Measurements from ENCODE around the gene NPHP1. TPM values are rescaled to one million over a fixed set of nuclear protein-coding genes. Genes with fewer than 3 reads are reported as not detected.

Gene NPHP1
- total RNA-seq, 1 experiment from 2014 or later: 2.5 TPM

DNA sequence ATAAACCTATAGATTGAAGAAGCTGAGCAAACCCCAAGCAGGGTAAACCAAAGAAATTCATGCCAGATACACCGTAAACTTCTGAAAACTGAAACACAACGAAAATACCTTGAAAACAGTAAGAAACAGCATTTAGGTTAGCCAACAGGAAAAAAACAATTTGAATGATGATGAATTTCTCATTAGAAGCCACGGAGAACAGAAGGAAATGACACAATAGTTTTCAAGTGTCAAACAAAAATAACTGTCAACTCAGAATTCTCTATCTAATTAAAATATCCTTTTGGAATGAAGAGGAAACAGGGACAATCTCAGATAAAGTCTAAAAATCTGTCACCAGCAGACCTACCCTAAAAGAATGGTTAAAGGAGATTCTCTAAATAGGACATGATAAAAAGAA, 51.9 kb downstream of the NPHP1 start (continued):
- no peak for TF ChIP-seq PRRX2 (CRISPR knock-in tag; IDR thresholded peaks at IDR 0.05)
- TF ChIP-seq, protein P1, sequence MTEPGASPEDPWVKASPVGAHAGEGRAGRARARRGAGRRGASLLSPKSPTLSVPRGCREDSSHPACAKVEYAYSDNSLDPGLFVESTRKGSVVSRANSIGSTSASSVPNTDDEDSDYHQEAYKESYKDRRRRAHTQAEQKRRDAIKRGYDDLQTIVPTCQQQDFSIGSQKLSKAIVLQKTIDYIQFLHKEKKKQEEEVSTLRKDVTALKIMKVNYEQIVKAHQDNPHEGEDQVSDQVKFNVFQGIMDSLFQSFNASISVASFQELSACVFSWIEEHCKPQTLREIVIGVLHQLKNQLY (CRISPR knock-in tag; IDR thresholded peaks at IDR 0.05): no peak

DNA sequence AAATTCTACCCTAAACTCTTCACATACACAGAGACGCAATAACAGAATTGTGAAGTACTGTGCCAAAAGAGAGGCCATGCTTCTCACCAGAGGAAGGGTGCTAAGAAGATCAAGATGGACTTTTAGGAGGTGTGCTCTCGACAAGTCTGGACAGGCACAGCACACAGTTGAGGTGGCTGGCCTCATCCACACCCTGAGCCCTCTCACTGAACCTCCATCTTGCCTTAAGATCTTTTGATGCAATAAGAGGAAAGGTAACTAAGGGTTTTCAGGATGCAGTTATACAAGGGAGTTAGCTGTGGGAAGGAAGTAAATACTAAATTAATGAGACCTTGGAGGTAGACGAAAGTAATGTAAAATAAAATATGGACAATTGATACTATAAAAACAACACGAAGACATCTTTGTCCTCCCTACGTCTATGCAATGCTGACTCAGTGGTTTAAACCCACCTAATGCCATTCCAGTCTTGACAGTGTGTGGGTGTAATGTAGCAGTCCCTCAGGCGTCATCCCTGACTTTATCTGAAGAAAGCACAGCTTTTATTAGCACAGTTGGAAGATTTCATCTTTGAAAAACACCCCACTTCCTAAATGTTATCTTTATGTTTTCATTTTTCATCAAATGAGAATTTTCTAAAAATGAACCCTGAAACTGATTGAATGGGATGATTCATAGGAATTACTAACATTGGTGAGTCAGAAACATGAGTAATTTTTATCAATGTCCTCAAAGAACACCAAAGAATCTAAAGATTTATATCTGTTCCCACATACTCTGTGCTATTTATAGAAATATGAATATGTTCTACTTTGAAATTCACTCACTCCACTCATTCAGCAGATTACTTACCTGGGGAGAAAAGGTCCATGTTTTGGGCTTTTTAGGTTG, 55.2 kb downstream of the NPHP1 start:
- H3K4me3 Mint-ChIP-seq: no peak overlapping the region
- DNase-seq (ENCODE audit: low spot score) (no peak), ATAC-seq (no peak)
- TF ChIP-seq NFATC4 (CRISPR knock-in tag; IDR thresholded peaks at IDR 0.05) (no peak), CTCF (IDR thresholded peaks at IDR 0.05) (no peak), SMAD4 (CRISPR knock-in tag; IDR thresholded peaks at IDR 0.05) (no peak), ZNF423 (CRISPR knock-in tag; IDR thresholded peaks at IDR 0.05) (no peak), KAT7 (CRISPR knock-in tag; IDR thresholded peaks at IDR 0.05; ENCODE audit: borderline replicate concordance) (no peak), OVOL2 (CRISPR knock-in tag; IDR thresholded peaks at IDR 0.05; ENCODE audit: borderline replicate concordance) (no peak), TP53 (CRISPR knock-in tag; IDR thresholded peaks at IDR 0.05) (no peak), FOXP1 (CRISPR knock-in tag; IDR thresholded peaks at IDR 0.05; ENCODE audit: borderline replicate concordance) (no peak), ZNF317 (CRISPR knock-in tag; IDR thresholded peaks at IDR 0.05; ENCODE audit: borderline replicate concordance, low read depth) (no peak)
- TF ChIP-seq, protein P2, sequence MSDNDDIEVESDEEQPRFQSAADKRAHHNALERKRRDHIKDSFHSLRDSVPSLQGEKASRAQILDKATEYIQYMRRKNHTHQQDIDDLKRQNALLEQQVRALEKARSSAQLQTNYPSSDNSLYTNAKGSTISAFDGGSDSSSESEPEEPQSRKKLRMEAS (CRISPR knock-in tag; IDR thresholded peaks at IDR 0.05): no peak
- TF ChIP-seq, protein P3, sequence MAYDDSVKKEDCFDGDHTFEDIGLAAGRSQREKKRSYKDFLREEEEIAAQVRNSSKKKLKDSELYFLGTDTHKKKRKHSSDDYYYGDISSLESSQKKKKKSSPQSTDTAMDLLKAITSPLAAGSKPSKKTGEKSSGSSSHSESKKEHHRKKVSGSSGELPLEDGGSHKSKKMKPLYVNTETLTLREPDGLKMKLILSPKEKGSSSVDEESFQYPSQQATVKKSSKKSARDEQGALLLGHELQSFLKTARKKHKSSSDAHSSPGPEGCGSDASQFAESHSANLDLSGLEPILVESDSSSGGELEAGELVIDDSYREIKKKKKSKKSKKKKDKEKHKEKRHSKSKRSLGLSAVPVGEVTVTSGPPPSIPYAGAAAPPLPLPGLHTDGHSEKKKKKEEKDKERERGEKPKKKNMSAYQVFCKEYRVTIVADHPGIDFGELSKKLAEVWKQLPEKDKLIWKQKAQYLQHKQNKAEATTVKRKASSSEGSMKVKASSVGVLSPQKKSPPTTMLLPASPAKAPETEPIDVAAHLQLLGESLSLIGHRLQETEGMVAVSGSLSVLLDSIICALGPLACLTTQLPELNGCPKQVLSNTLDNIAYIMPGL (CRISPR knock-in tag; IDR thresholded peaks at IDR 0.05): no peak
- no peak overlapping the region for H3K27ac Mint-ChIP-seq
- CTCF ChIA-PET: no interaction called here
- peaks cover 5% of the 10 kb centered on the region for H3K27me3 Mint-ChIP-seq (ENCODE audit: low read depth)
- POLR2A ChIA-PET: no interaction called here
- H3K9me3 Mint-ChIP-seq: peaks cover 51% of the 10 kb centered on the region
- no peaks in the 10 kb centered on the region for H3K4me1 Mint-ChIP-seq
- H3K36me3 Mint-ChIP-seq: peaks cover 24% of the 10 kb centered on the region

GRCh38 chr2:110146945-110147332, 57.9 kb downstream of the NPHP1 start:
- DNase-seq (ENCODE audit: low spot score): no peak

DNA sequence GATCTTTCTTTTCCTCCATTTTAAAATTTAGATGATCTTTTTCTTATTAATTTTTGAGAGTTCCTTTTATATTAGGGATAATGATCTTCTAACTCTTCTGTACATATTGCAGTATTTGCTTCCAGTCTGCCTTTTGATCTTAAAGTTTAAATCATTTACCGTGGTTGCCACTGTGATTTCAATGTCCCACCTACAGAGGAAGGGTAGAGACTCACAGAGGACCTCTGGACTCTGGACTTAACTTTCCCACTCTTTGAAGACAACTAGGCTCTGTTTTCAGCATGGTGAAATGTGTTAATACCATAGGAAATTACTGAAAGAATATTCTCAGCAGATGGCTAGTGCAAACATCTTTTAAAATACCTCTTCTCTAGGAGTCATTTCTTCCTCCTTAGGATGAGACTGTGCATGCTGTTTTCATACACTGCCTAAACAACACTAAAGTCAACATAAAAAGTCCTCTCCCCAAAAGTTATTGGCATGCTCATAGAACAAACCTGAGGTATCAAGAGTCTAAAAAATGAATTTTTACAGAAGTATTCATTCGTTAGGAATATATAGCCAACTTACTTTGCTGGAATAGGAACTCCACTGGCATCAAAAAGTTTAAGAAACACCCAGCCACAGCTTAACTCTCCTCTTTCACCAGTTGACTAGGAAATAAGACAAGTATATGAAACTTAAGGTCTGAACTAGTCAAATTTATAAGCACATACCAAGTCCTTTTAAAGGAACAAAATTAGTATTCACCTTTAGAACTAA, 58.4 kb downstream of the NPHP1 start:
- Mint-ChIP-seq H3K4me1 (no peaks in the 10 kb centered on the region), H3K27ac (no peak overlapping the region), H3K27me3 (ENCODE audit: low read depth) (no peaks in the 10 kb centered on the region), H3K9me3 (peaks cover 22% of the 10 kb centered on the region), H3K4me3 (no peak overlapping the region), H3K36me3 (peaks cover 10% of the 10 kb centered on the region)
- TF ChIP-seq, protein P4, sequence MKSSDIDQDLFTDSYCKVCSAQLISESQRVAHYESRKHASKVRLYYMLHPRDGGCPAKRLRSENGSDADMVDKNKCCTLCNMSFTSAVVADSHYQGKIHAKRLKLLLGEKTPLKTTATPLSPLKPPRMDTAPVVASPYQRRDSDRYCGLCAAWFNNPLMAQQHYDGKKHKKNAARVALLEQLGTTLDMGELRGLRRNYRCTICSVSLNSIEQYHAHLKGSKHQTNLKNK (CRISPR knock-in tag; IDR thresholded peaks at IDR 0.05): no peak
- TF ChIP-seq GABPB1 (CRISPR knock-in tag; IDR thresholded peaks at IDR 0.05): peak; percentile 60; the same call in 1 of the 2 replicates
- ChIA-PET POLR2A (no interaction called here), CTCF (no interaction called here)
- ATAC-seq (no peak), DNase-seq (ENCODE audit: low spot score) (no peak)

More at GRCh38 chr2:110146945-110147332, 57.9 kb downstream of the NPHP1 start:
- H3K36me3 Mint-ChIP-seq: peaks cover 10% of the 10 kb centered on the region
- H3K4me3 Mint-ChIP-seq: no peak overlapping the region
- H3K27ac Mint-ChIP-seq: no peak overlapping the region
- no peak for ATAC-seq
- ChIA-PET POLR2A (no interaction called here), CTCF (no interaction called here)
- peaks cover 26% of the 10 kb centered on the region for H3K9me3 Mint-ChIP-seq
- no peaks in the 10 kb centered on the region for H3K4me1 Mint-ChIP-seq
- TF ChIP-seq IRF2 (CRISPR knock-in tag; IDR thresholded peaks at IDR 0.05; ENCODE audit: borderline replicate concordance, low read depth) (no peak), NFATC4 (CRISPR knock-in tag; IDR thresholded peaks at IDR 0.05) (no peak)
- no peaks in the 10 kb centered on the region for H3K27me3 Mint-ChIP-seq (ENCODE audit: low read depth)
